Gastrocnemius medialis (tissue), 4 donors: ENCODE data around the gene ARHGAP40. TPM values are rescaled to one million over a fixed set of nuclear protein-coding genes. Genes with fewer than 3 reads are reported as not detected.

Experiments
- ATAC-seq, 2 donors: fragments of 150-250 bp; one replicate each; pipeline ENCODE4 v1.9.1; 2016
- DNase-seq, 2 donors: peaks; one replicate each; pipeline ENCODE4 v3.0.0-alpha.2; 2019
- H3K27ac ChIP-seq, 4 donors: fragments of 200-600 bp; sonication (generic); 1 replicate in 1 of 4; 2 replicates in 3 of 4; pipeline ENCODE4 v1.5.1; 2016 to 2018; ENCODE audit warnings: mild to moderate bottlenecking in 2 of 4, moderate library complexity in 1 of 4
- H3K27me3 ChIP-seq, 3 donors: fragments of 200-600 bp; sonication (generic) in 2 of 3; 1 replicate in 1 of 3; 2 replicates in 2 of 3; pipeline versions ENCODE4 v1.5.1 to v1.6.0; 2016 to 2019; ENCODE audit warnings: mild to moderate bottlenecking in 1 of 3, moderate library complexity in 1 of 3
- H3K36me3 ChIP-seq, 2 donors: fragments of 200-600 bp; sonication (generic) in 1 of 2; one replicate each; pipeline ENCODE4 v1.5.1; 2017 to 2018
- H3K4me1 ChIP-seq, 2 donors: fragments of 200-600 bp; sonication (generic) in 1 of 2; one replicate each; pipeline ENCODE4 v1.5.1; 2016 to 2017; ENCODE audit warnings: mild to moderate bottlenecking in 2 of 2
- H3K4me3 ChIP-seq, 4 donors: fragments of 200-600 bp; sonication (generic) in 3 of 4; 1 replicate in 1 of 4; 2 replicates in 3 of 4; pipeline ENCODE4 v1.5.1; 2016 to 2019; ENCODE audit warnings: mild to moderate bottlenecking in 2 of 4
- H3K9me3 ChIP-seq, 3 donors: fragments of 200-600 bp; sonication (generic) in 2 of 3; 1 replicate in 1 of 3; 2 replicates in 2 of 3; pipeline ENCODE4 v1.5.1; 2016 to 2019
- CTCF ChIP-seq, 5 experiments: fragments of 450-650 bp in 3 of 5; fragments of 200-600 bp in 2 of 5; sonication (generic) in 2 of 5; IDR thresholded peaks in 4 of 5; conservative IDR thresholded peaks in 1 of 5; 1 replicate in 4 of 5; 2 replicates in 1 of 5; pipeline ENCODE4 v1.5.1; 2016 to 2019; ENCODE audit warnings: antibody characterized with exemption in 5 of 5, mild to moderate bottlenecking in 3 of 5, moderate library complexity in 3 of 5
- POLR2A ChIP-seq, 2 donors: fragments of 450-650 bp; IDR thresholded peaks; one replicate each; pipeline ENCODE4 v1.6.1; 2017; ENCODE audit warnings: antibody characterized with exemption in 2 of 2, mild to moderate bottlenecking in 2 of 2, moderate library complexity in 2 of 2
- in situ Hi-C, 4 donors: fragments of 200-750 bp; cut with MboI; loops; one replicate each; pipeline versions ENCODE4 v1.15.0 to v1.8.0; 2017; ENCODE audit warnings: low sequenced_read_pairs in 4 of 4
- intact Hi-C: fragments of 100-400 bp; cut with DNase I; formaldehyde crosslinking; loops from one replicate; pipeline ENCODE4 v1.15.1; 2023; ENCODE audit warnings: low total_unique reads
- total RNA-seq, 4 donors: library from RNA; depleted of rRNA; stranded (reverse); fragments of >200 nt; gene quantifications; one replicate each; pipeline versions ENCODE4 v1.1.0 to v1.2.3, GENCODE V29; 2016

ARHGAP40 gene
- total RNA-seq, 4 donors from 2014 or later = not detected

- no peak for TF ChIP-seq POLR2A (IDR thresholded peaks at IDR 0.05)
- no peak for TF ChIP-seq CTCF (IDR thresholded peaks at IDR 0.05 in 4 of 5, conservative IDR thresholded peaks at IDR 0.05 in 1 of 5)
- intact Hi-C loops = no loop called here
- no peaks in the 10 kb centered on the region for H3K36me3 ChIP-seq
- peaks cover 26 to 44% (median 33%) of the 10 kb centered on the region in 3 donors for H3K27me3 ChIP-seq
- in situ Hi-C loops = no loop called here
- DNase-seq (no peak), ATAC-seq (no peak)
- H3K9me3 ChIP-seq = no peaks in the 10 kb centered on the region
- peak overlapping the region; percentile 32 to 55 (median 44) for H3K4me3 ChIP-seq
- peaks cover 7 to 8% of the 10 kb centered on the region in 2 donors for H3K4me1 ChIP-seq
- H3K27ac ChIP-seq = no peak overlapping the region
Observed at GRCh38 chr20:38674092-38674764, 72.6 kb downstream of the ARHGAP40 start.

DNA sequence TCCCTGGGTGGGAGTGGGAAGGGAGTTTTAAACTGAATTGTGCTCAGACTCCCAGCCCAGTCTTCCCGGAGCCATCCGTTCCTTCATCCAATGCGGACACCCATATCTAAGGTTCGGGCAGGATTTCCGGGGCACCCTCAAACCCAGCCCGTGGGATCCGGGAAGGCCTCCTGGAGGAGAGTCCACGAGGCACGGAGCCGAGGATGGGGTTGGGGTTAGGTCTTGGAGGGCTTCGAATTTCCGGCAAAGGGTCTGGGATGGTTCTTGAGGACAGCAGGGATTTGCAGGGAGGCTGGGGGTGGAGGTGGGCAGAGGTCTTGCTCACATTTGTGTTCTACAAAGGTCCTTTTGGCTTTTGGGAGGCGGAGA lies 73.1 kb downstream of the ARHGAP40 start:
- H3K36me3 ChIP-seq = no peaks in the 10 kb centered on the region
- in situ Hi-C loops = no loop called here
- intact Hi-C loops = no loop called here
- H3K9me3 ChIP-seq = no peaks in the 10 kb centered on the region
- no peak for ATAC-seq
- DNase-seq = no peak
- peaks cover 7 to 8% of the 10 kb centered on the region in 2 donors for H3K4me1 ChIP-seq
- TF ChIP-seq POLR2A (IDR thresholded peaks at IDR 0.05) (no peak), CTCF (IDR thresholded peaks at IDR 0.05 in 4 of 5, conservative IDR thresholded peaks at IDR 0.05 in 1 of 5) (no peak)
- no peak overlapping the region for H3K27ac ChIP-seq
- peak overlapping the region in 1 of 4 donors; percentile 41 for H3K4me3 ChIP-seq
- H3K27me3 ChIP-seq = peaks cover 26 to 44% (median 33%) of the 10 kb centered on the region in 3 donors

DNA sequence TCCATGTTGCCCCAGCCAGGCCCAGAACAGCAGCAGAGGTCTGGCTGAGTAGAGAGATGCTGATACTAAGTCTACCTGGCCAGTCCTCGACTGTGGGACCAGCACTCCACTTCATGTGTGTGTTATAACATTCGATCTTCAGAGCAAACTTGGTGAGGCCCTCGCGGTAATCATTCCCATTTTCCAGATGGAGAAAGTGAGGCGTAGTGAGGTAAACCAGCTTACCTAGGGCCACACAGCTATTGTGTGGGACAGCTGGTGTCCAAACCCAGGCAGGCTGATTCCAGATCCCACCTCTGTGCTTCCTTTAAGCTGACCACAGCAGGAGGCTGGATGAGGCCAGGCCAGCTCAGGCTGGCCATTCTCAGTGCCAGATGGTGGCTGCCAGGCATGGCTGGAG lies 75.0 kb downstream of the ARHGAP40 start:
- Histone ChIP-seq H3K4me1 (peaks cover 7 to 8% of the 10 kb centered on the region in 2 donors), H3K9me3 (no peaks in the 10 kb centered on the region), H3K27me3 (peaks cover 30 to 33% (median 32%) of the 10 kb centered on the region in 3 donors), H3K36me3 (no peaks in the 10 kb centered on the region), H3K4me3 (no peak overlapping the region), H3K27ac (no peak overlapping the region)
- ATAC-seq = no peak
- in situ Hi-C loops = no loop called here
- intact Hi-C loops = no loop called here
- TF ChIP-seq POLR2A (IDR thresholded peaks at IDR 0.05) (no peak), CTCF (IDR thresholded peaks at IDR 0.05 in 4 of 5, conservative IDR thresholded peaks at IDR 0.05 in 1 of 5) (no peak)
- no peak for DNase-seq

- intact Hi-C loops (no loop called here), in situ Hi-C loops (no loop called here)
- no peak for ATAC-seq
- peaks cover 2 to 15% (median 12%) of the 10 kb centered on the region in 3 donors for H3K27me3 ChIP-seq
- H3K27ac ChIP-seq = no peak overlapping the region
- H3K4me1 ChIP-seq = no peaks in the 10 kb centered on the region
- DNase-seq = no peak
- H3K36me3 ChIP-seq = no peaks in the 10 kb centered on the region
- no peak overlapping the region for H3K4me3 ChIP-seq
- H3K9me3 ChIP-seq = no peaks in the 10 kb centered on the region
- TF ChIP-seq POLR2A (IDR thresholded peaks at IDR 0.05) (no peak), CTCF (IDR thresholded peaks at IDR 0.05 in 4 of 5, conservative IDR thresholded peaks at IDR 0.05 in 1 of 5) (no peak)
Observed at GRCh38 chr20:38680500-38681306, 79.1 kb downstream of the ARHGAP40 start.
